Hematopoietic multipotent progenitor cell treated with erythropoietin and hydrocortisone succinate and interleukin-3 and kit ligand, for 15 days (in vitro differentiated cells): ENCODE data around the gene PACS1.
"Not testable (repeated sequence)": the region's sequence is repeated elsewhere in the genome, so short reads cannot be mapped to it uniquely, and the experiment has no call there.

Experiments
- DNase-seq: peaks from one replicate; pipeline ENCODE4 v3.0.0-alpha.2; 2015; ENCODE audit warnings: low spot score

Gene PACS1

GRCh38 chr11:66111158-66111557, 41.1 kb downstream of the PACS1 start:
- no peak for DNase-seq

GRCh38 chr11:66112041-66112491, 42.0 kb downstream of the PACS1 start:
- DNase-seq = no peak

DNA sequence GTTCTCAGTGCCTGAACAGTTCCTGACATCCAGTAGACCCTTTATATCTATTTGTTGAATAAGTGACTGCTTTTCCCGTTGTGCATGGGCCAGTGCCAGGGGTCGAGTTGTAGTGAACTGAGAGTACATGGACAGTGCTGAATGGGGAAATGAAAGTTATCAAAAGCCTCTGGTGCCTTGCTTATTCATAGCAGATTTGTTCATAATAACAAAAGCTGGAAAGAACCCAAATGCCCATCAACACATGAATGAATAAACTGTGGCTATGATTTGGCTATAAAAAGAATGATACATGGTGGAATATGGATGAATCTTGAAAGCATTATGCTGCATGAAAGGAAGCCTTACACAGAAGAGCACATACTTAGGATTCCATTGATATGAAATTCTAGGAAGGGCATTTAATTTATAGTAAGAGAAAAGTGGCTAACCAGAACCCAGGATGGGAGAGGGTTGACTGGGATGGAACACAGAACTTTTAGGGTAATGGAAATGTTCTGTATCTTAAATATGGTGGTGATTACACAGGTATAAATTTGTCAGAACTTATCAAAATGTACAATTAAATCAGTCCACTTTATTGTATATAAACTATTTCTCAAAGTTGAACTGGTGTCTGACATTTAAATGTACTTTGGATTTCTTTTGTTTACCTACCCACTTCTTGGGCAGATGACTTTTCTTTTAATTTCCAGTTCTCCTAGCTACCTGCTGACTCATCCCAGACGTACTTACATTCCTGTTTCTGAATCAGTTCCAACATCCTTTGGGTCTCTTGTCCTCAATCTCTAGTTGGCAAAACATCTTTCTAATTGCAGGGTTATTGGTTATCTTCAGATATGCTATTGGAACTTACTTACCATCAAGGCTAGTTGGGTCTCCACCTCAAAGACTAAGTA, 42.8 kb downstream of the PACS1 start:
- no peak for DNase-seq

- DNase-seq = not testable (repeated sequence)
Observed at GRCh38 chr11:66114957-66115356, 44.9 kb downstream of the PACS1 start.

GRCh38 chr11:66115638-66116301, 45.7 kb downstream of the PACS1 start:
- no peak for DNase-seq

- DNase-seq = no peak
Observed at GRCh38 chr11:66116576-66117361, 46.7 kb downstream of the PACS1 start.

DNA sequence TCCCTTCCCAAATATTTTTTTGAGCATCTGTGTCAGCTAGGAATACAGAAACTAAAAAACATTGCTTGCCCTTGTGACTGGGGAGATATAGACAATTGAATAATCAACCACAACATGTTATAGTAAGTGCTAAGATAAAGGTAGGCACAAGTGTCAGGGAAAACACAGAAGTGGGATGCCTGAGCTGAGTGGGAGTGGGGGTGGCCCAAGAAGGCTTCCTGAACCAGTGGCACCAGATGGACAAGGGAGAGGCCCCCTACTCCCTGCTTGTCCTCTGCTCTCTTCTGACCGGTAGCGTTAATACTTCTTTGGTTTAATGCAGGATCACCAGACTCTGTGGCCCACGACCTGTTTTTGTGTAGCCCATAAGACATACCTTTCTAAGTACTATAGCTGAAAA, 48.8 kb downstream of the PACS1 start:
- no peak for DNase-seq

- DNase-seq = no peak
Observed at GRCh38 chr11:66119348-66120133, 49.5 kb downstream of the PACS1 start.

GRCh38 chr11:66121466-66121865, 51.4 kb downstream of the PACS1 start:
- DNase-seq = no peak

DNA sequence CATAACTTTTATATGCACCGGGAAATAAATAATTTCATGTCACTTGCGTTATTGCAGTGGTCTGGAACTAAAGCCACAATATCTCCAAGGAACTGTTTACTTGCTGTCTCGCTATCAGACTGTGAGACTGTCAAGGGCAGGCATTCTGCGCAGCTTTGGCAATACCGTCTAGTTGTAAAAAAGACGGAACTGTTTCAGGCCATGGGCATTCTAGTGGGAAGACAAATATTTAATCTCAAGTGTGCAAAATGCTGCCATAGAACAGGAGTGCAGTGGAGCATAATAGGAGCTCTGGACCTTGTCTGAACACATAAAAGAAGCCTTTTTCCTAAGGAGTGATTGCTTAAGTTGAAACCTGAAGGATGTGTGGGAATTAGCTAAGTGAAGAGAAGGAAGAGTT, 53.8 kb downstream of the PACS1 start:
- no peak for DNase-seq

GRCh38 chr11:66124564-66124963, 54.5 kb downstream of the PACS1 start:
- no peak for DNase-seq

DNA sequence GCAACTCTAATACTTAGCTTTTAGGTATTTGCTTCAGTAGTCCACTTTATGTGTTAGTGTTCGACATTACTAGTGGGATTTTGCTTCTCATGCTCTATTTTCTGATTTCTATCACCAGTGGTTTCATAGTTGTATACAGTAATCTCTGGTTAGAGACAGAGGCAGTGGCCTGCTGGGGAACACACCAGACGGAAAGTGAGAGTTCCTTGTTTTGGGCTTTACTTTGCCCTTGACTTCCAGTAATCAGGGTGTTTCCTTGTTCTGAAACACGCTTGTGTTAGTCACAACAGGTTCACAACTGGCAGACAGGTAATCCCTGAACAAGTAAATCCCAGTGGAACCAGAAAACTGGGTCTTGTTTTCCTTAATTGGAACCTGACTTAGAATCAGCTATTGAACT, 56.0 kb downstream of the PACS1 start:
- DNase-seq = no peak

- DNase-seq = no peak
Observed at GRCh38 chr11:66126808-66127555, 56.9 kb downstream of the PACS1 start.

- DNase-seq = no peak
Observed at GRCh38 chr11:66130978-66131377, 60.9 kb downstream of the PACS1 start.

GRCh38 chr11:66131937-66132632, 62.0 kb downstream of the PACS1 start:
- no peak for DNase-seq

GRCh38 chr11:66133216-66133775, 63.2 kb downstream of the PACS1 start:
- DNase-seq = no peak

GRCh38 chr11:66136752-66137123, 66.7 kb downstream of the PACS1 start:
- no peak for DNase-seq

GRCh38 chr11:66139817-66140404, 69.8 kb downstream of the PACS1 start:
- DNase-seq = no peak

DNA sequence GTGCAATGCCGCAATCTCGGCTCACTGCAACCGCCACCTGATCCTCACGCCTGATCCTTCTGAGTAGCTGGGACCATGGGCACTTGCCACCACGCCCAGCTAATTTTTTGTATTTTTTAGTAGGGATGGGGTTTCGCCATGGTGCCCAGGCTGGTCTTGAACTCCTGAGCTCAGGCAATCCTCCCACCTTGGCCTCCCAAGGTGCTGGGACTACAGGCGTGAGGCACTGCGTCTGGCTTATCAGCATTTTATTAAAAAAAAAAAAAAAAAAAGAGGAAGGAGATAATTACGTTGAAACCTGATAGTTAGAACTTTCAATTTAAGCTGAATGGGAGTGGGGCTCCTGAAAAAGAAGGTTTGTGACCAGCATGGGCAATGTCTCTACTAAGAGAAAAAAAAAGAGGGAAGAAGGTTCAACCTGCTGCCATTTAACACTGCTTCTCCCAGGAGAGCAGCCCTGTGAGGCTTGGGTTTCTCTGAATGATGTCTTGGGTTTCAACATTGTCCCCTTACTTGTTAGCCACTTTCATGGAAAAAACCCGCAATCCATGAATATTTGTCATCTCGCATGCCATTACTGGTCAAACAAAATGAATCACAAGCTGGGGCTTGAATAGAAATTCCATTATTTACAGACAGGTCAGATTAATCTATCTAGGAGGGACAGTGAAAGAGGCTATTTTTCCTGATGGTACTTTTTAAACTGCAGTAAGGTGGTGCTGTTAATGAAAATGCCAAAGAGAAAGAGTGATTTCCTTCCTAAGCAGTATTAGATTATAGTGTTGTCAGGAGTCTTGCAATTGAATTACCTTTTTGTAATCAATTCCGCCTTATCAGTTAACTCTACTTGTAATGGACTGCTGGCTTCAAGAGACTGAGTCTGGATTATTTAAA, 72.5 kb downstream of the PACS1 start:
- no peak for DNase-seq
